Left kidney (tissue), 2 donors: ENCODE measurements around the gene COMMD9. TPM values are rescaled to one million over a fixed set of nuclear protein-coding genes. Genes with fewer than 3 reads are reported as not detected.

Source experiments
- DNase-seq: peaks from one replicate; pipeline ENCODE4 v3.0.0-alpha.2; 2013
- polyA plus RNA-seq: library from polyadenylated mRNA; unstranded; fragments of 120-200 nt; gene quantifications from one replicate; pipeline ENCODE4 v1.2.1, GENCODE V29; 2013; ENCODE audit not compliant: insufficient read length

Gene COMMD9
- polyA plus RNA-seq, 1 donor = 83.7 TPM

- DNase-seq = no peak
Measured at GRCh38 chr11:36224209-36224882, 64.9 kb downstream of the COMMD9 start.

DNA sequence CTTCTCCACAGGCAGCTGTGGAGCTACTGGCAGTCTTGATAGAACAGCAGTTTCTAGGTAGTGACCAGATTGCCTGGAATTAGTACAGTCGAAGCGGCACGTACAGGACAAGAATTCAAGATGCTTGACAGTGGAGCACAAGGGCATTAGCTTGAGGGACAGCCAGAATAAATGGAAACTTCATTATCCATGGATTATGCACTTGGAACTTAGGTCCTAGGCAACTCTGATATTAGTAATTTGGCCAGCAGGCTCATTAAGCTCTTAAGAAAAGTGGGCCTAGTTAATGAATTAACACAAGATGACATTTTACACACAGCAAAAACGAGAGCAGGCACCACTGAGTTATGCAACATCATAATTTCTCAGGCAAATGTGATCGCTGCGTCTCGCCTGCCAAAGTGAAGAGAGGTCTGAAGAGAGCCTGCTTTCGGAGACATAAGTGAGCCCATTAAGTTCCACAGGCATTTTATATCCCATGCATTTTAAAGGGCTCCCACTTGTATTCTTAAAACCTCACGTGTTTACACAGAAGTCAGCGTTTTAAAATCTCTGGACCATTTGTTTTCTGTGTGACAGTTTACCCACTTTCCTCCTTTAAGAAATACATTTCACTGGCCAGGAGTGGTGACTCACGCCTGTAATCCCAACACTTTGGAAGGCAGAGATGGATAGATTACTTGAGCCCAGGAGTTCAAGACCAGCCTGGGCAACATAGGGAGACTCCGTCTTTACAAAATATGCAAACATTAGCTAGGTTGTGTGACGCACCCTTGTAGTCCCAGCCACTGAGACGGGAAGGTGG is 66.2 kb downstream of the COMMD9 start:
- DNase-seq = no peak

Other genes with a start within 250 kb of the COMMD9 start
- 17.3 TPM for gene PRR5L, start 6.9 kb upstream of the COMMD9 start, polyA plus RNA-seq
- gene TRAF6, start 220.8 kb upstream of the COMMD9 start, polyA plus RNA-seq = 19.2 TPM